ENCODE data around the gene PRKAB1.
"Not testable (repeated sequence)": the region's sequence is repeated elsewhere in the genome, so short reads cannot be mapped to it uniquely, and the experiment has no call there.

PRKAB1 gene

GRCh38 chr12:119685375-119685774 lies 17.4 kb downstream of the PRKAB1 start:
- no peak for DNase-seq

DNA sequence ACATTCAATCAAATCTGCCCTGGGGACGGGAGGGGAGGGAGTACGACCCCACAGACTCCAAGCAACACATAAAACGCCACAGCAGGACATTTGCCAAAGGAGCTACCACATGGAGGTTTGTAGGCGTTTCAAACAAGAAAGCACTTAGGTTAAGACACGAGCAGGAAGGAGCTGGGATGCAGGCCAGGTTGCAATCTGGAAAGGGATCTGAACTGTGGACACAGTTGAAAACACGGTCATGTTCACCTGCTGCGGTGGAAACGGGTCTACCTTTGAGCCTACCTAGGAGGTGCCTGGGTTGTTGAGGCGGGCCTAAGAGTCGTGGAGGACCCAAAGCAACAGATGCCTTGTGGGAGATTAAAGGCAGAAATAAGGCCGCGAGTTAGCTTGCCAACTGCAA lies 18.4 kb downstream of the PRKAB1 start:
- DNase-seq, result no peak

DNA sequence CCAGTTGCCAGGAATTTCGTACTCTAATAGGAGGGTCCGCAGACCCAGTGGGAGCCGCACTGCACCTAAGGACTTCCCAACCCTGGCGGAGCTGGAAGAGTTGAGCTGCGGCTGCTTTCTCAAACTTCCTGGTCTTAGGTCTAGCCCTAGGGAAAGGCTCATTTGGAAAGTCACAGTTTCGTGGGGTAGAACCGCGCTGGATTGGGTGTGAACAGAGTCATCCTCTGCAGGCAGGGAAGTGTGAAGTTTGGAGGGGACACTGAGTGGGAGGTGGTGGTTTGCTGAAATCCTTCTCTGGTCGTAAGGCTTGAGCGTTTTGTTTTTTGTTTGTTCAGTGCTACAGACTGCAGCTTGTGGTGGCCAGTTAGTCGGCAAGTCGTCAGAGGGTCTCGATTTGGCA lies 18.8 kb downstream of the PRKAB1 start:
- DNase-seq, result no peak

GRCh38 chr12:119687406-119687805 lies 19.5 kb downstream of the PRKAB1 start:
- no peak for DNase-seq

GRCh38 chr12:119687879-119688278 lies 19.9 kb downstream of the PRKAB1 start:
- no peak for DNase-seq

GRCh38 chr12:119689935-119690500 lies 22.1 kb downstream of the PRKAB1 start:
- DNase-seq, result no peak

GRCh38 chr12:119691202-119691810 lies 23.4 kb downstream of the PRKAB1 start:
- no peak for DNase-seq

DNA sequence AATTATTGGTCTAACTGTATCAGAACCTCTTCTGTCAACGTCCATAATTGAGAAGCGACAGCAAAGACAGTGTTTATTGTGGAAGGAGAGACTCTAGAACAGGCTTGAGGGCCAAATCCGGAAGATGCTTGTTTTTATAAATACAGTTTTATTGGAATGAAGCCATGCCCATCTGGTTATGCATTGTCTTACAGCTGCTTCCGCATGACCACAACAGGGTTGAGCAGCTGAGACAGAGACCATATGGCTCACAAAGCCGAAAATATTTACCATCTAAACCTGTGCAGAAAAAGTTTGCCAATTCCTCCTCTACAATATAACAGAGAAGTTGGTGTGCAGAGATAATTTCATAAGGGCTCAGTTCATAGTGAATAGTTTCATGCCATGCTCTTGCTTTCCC lies 24.5 kb downstream of the PRKAB1 start:
- DNase-seq, result peak; percentile 82

GRCh38 chr12:119692997-119693396 lies 25.1 kb downstream of the PRKAB1 start:
- DNase-seq, result peak; percentile 68

DNA sequence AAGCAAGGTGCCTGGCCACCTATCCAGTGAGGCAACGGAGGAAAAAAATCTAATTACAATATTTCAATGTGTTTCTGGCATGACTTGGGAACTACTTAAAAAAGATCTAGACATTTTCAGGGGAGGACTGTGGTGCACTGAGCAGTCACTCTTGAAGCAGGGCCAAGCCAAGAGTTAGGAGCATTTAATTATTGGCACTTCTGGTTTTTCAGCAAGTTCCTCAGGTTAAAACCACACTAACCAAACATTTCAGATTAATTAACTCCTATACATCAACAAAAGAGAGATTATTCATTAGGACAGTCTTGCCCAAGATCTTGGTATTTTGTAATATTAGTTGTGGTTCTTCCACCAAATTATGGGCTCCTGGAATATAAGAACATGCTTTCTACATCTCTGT lies 25.6 kb downstream of the PRKAB1 start:
- DNase-seq, result no peak

DNA sequence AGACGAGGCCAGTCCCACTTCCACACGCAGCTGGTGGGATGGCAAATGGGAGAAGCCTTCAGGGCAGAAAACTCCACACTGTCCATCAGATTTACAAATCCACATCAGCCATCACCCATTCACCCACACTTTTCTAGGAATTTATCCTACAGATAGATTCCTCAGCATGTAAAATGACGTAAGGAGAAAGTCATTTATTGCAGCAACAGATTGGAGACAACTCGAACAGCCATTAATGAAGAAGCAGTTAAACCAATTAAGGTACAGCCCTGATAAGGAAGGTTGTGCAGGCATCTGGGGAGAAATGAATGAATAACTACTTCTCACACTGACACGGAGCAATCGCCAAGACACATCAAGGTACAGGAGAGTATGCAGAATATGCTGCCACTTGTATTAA lies 26.2 kb downstream of the PRKAB1 start:
- no peak for DNase-seq

DNA sequence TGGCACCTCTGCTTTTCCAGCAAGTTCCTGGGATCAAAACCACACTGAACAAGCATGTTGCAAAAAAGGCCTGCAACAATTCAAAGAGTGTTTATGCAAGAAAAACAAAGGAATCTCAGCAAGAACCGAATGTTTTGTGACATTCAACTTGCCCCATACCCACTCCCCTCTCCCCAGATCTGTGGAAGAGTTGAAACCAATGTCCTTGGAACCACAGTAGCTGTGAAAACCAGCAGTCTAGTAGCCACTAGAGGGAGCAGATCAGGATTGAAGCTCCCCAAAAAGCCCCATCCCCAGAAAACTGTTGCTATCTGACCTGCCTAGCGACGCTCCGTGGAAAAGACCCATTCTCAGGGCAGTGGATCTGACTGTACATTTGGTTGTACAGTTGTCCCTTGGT lies 27.1 kb downstream of the PRKAB1 start:
- no peak for DNase-seq

- no peak for DNase-seq
Measured at GRCh38 chr12:119696943-119697342, 29.0 kb downstream of the PRKAB1 start.

- no peak for DNase-seq
Measured at GRCh38 chr12:119699199-119699760, 31.3 kb downstream of the PRKAB1 start.

DNA sequence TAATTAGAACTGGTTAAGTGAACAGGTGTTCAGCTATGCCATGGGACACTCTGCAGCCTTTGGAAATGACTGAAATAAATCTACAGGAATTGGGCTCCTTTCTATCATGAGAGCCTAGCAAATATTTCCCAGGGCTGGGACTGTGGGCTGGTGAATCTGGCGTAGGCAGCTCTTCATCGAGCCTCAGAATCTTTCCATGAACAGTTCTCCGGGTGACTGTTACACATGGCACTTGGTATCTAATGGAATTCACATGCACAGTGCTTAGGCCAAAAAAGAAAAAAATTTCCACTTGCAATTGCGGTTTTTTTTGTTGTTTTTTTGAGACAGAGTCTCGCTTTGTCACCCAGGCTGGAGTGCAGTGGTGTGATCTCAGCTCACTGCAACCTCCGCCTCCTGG lies 32.1 kb downstream of the PRKAB1 start:
- DNase-seq, result no peak

DNA sequence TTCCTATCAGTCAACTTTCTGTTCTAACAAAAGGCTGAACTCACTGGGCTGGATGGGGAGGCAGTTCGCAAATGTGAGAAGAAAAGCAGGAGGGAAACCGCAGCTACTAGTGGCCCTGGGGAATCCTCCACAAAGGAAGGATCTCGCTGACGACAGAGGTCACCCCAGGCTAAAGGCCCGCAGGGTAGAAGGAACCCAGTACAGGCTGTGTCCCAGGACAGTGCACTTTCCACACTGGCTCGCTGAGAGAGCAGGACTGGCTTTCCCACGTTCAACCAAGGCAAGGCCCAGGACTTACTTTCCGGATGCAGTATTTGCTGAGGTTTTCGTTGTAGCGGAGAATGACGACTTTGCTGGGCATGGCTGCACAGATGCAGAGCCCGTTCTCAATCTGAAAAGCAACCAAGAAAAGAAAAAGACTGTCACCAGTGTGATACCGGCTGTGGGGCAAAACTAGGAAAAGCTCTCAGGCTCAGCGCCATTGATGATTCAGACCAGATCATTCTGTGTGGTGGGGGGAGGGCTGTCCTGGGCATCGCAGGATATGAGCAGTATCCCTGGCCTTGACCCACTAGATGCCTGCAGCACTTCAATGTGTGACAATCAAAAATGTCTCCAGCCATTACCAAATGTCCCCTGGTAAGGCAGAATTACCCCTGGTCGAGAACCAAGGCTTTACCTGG lies 36.3 kb downstream of the PRKAB1 start:
- DNase-seq, result no peak

GRCh38 chr12:119705182-119705581 lies 37.2 kb downstream of the PRKAB1 start:
- no peak for DNase-seq

DNA sequence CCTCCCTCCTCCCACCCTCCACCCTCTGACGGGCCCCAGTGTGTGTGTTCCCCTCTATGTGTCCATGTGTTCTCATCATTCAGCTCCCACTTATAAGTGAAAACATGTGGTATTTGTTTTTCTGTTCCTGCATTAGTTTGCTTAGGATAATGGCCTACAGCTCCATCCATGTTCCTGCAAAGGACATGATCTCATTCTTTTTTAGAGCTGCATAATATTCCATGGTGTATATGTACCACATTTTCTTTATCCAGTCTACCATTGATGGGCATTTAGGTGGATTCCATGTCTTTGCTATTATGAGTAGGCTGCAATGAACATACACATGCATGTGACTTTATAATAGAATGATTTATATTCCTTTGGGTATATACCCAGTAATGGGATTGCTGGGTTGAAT lies 38.5 kb downstream of the PRKAB1 start:
- DNase-seq, result not testable (repeated sequence)

DNA sequence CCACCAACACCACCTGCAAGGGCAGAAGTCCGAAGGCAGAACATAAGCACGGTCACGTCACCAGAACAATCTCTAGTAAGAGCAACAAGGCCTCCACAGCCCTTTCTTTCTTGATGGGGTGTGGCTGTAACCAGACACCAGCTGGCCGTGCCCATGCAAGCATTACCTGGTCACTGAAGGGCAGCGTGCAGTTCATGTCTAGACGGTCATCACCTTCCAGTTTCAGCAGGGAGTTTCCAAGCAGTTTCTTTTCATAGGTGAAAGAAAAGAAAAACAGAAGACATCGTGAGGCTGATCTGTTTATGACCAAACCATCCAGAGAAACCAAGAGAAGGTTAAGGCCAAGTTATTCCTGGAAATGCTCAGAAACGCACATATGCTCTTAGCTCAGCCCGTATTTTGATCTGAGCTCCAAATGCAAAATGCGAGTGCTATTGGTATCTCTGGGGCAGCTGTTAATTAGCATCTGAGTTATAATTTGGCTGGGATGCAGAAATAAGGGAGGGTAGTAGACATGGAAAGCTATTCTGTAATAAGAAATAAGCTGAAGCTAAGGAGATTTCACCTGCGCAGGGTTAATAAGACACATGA lies 42.5 kb downstream of the PRKAB1 start:
- no peak for DNase-seq

GRCh38 chr12:119710965-119711551 lies 43.1 kb downstream of the PRKAB1 start:
- DNase-seq, result no peak

DNA sequence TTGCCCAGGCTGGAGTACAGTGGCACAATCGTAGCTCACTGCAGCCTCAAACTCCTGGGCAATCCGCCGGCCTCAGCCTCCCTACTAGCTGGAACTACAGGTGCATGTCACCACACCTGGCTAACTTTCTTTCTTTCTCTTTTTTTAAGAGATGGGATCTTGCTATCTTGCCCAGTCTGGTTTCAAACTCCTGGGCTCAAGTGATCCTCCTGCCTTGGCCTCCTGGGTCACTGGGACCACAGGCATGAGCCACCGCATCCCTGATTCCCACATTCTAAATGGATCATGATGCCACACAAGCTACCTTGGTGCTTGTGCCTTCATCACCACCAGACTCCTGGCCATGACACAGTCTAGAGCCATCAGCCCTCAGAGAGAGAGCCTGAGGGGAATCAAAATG lies 43.8 kb downstream of the PRKAB1 start:
- no peak for DNase-seq

DNA sequence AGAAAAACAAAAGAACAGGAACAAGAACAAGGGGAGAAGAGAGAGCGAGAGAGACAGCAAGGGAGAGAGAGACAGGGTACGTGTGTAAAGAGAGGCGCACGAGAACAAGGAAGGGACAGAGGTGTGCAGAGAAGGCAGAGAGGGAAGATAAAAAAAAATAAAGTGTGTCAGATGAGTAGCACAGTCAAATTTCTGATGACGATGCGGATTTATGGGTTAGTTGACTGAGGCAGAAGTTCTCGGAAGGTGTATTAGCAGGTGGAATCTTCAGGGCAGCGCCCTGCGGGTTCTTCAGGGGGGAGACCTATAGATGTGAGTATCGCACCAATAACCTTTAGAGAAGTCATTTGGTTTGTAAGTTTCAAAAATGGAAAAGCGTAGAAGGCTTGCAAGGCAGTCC lies 44.8 kb downstream of the PRKAB1 start:
- no peak for DNase-seq

DNA sequence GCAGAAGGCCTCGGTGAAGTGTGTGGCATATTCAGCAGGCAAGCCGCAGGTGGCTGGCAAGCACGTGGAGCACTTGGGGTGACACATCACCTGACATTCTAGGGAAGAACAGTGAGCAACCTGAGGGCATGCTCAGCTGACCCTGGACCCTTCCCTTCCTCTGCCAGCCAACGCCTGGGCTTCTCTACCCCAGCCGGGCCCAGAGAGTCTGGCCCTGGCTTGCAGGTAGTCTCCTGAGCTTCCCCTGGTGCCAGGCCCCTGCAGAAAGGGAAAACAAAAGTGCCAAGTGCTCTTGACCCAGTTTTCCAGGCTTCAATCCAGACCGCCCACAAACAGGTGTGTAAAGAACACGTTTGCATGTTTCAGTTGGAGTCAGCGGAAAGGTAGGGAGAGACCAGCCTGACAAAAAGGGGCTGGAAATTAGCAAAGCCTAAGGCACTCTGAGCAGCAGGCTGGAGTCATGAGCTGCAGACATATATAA lies 45.7 kb downstream of the PRKAB1 start:
- DNase-seq, result no peak

Measured in NCI-H446 treated with DMSO at 0.1 percent for 48 hours (cell line).